Dedifferentiated amniotic fluid mesenchymal stem cell (primary cell): ENCODE results near the gene SLC2A13.
"Not testable (repeated sequence)": the region's sequence is repeated elsewhere in the genome, so short reads cannot be mapped to it uniquely, and the experiment has no call there.

Experiments used
- DNase-seq: peaks from one replicate; pipeline ENCODE4 v3.0.0-alpha.2; 2016; ENCODE audit errors: extremely low spot score

SLC2A13 gene

GRCh38 chr12:39928181-39928899, 177.5 kb downstream of the SLC2A13 start:
- no peak for DNase-seq

DNA sequence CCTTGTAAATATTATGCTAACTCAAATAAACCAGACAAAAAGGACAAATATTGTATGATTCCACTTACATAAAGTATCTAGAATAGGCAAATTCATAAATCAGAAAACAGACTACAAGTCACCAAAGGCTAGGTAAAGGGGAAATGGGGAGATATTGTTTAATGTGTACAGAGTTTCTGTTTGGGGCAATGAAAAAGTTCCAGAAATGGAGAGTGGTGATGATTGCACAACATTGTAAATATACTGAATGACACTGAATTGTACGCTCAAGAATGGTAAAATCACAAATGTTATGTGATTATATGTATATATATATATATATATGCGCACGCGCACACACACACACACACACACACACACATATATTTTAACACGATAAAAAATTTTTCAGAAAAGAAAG, 182.5 kb downstream of the SLC2A13 start:
- DNase-seq: no peak

- not testable (repeated sequence) for DNase-seq
Observed at GRCh38 chr12:39922598-39922997, 183.3 kb downstream of the SLC2A13 start.

DNA sequence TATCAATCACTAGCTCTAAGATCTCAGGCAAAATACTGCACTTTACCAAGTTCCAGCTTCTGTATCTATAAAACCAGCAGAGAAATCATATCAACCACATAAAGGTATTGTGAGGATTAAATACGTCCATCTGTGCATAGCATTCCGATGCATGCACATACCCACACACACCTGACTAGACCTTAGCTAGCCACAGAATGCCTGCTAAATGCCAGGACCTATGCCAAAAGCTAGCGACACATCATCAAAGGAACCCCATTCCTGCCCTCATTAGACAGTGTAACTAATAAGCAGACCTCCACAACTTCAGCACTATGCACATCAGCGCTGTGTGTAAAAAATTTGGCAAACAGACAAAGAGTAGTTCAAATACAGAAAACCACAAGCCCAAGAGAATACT, 185.2 kb downstream of the SLC2A13 start:
- no peak for DNase-seq

DNA sequence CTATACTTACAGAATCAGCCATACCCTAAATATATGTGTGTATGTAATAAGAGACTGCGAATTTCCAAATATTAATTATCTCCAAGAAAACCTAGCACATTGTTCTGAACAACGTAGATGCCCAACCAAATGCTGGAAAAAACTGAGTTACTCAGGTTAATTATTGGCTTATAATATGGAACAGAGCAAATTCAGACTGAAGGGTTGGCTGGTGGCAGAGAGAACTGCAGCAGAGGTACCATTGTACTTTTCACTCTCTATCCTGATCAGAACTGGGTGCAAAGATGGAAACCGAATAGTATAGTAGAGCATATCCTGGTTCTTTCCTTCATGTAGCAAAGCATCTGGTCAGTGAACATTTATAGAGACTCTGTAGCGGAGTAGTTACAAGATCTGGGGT, 185.7 kb downstream of the SLC2A13 start:
- DNase-seq: no peak

- DNase-seq: no peak
Observed at GRCh38 chr12:39919790-39920189, 186.1 kb downstream of the SLC2A13 start.

GRCh38 chr12:39915249-39915648, 190.6 kb downstream of the SLC2A13 start:
- DNase-seq: no peak

GRCh38 chr12:39912211-39912980, 193.5 kb downstream of the SLC2A13 start:
- DNase-seq: no peak

GRCh38 chr12:39906237-39906636, 199.6 kb downstream of the SLC2A13 start:
- no peak for DNase-seq

- peak; percentile 36 for DNase-seq
Observed at GRCh38 chr12:39905152-39905551, 200.7 kb downstream of the SLC2A13 start.

- no peak for DNase-seq
Observed at GRCh38 chr12:39902821-39903220, 203.1 kb downstream of the SLC2A13 start.

GRCh38 chr12:39897315-39897714, 208.6 kb downstream of the SLC2A13 start:
- DNase-seq: no peak

DNA sequence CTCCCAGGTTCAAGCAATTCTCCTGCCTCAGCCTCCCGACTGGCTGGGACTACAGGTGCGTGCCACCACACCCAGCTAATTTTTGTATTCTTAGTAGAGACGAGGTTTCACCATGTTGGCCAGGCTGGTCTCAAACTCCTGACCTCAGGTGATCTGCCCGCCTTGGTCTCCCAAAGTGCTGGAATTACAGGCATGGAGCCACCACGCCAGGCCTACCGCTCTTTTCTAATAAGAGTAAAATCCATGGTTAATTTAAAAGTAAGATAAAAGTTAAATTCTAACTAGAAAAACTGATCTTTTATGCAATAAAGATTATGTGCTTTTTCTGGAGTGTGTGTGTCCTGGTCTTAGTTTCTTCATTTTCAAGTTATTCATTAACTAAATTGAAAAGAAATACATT, 212.5 kb downstream of the SLC2A13 start:
- DNase-seq: not testable (repeated sequence)

- DNase-seq: no peak
Observed at GRCh38 chr12:39892146-39892545, 213.7 kb downstream of the SLC2A13 start.

- DNase-seq: no peak
Observed at GRCh38 chr12:39887856-39888255, 218.0 kb downstream of the SLC2A13 start.

- no peak for DNase-seq
Observed at GRCh38 chr12:39886106-39886505, 219.8 kb downstream of the SLC2A13 start.

- no peak for DNase-seq
Observed at GRCh38 chr12:39884616-39885125, 221.2 kb downstream of the SLC2A13 start.

GRCh38 chr12:39883411-39883810, 222.5 kb downstream of the SLC2A13 start:
- DNase-seq: no peak

DNA sequence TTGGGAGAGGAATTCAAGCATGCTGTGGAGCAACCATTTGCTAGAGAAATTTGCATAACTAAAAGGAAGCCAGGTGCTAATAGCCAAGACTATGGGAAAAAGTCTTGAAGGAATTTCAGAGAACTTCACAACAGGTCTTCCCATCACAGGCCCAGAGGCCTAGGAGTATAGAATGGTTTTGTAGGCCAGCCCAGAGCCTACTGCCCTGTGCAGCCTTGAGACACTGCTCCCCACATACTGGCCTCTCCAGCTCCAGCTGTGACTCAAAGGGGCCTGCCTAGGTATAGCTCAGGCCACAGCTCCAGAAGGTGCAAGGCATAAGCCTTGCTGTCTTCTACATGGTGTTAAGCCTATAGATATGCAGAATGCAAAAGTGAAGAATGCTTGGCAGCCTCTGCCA, 227.1 kb downstream of the SLC2A13 start:
- no peak for DNase-seq

DNA sequence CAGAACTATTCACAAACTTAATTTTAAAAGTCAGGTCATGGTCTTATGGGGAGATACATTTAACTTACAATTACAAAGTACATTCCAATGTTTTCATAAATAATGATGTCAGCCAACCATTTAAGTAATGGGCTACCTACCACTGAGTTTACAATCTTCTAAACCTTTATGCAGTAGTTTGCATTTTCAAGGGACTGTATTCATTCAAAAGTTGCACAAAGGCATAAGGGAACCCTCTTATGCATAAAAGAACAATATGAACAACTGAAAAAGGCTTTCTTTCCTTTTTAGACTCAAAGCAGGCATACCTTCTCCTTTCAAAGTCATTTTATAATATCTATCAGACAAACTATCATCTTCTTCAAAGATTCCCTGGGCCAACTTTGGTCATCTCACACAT, 230.2 kb downstream of the SLC2A13 start:
- DNase-seq: no peak

DNA sequence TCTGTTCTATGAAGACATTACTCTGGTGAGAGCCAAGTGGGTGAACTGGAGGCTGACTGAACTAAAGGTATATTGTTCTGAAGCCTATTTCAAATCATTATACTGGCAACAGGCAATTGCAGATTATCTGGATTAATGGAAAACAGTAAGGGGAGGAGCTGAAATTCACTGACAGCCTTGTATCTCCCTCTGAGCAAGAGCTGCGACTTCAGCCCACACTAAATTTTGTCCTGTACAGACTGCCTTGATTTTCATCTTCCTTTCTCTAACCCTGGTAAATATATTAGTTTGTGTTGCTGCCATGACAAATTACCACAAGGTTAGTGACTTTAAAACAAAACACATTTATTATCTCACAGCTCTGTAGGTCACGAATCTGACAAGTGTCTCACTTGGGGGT, 231.1 kb downstream of the SLC2A13 start:
- no peak for DNase-seq

- no peak for DNase-seq
Observed at GRCh38 chr12:39873065-39873464, 232.8 kb downstream of the SLC2A13 start.

DNA sequence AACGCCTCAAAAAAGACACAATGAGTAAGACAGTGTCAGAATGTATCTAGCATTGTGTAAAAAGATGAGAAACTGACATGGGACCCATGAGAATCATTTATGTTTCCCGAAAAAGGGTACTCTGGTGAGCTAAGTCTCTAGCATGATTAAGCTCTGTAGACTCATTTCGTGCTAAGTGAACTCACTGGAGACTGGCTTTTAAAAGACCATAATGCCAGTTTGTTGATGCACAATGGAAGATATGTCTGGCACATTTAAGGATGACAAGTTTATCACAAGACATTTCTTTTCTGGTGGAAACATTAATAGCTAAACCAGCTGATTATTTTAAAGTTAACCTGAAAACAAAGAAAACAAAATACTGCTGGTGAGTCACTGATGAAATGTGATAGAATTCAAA, 233.5 kb downstream of the SLC2A13 start:
- DNase-seq: no peak
